Erythroblast (primary cell): ENCODE results near the gene ASAP2.

Experiments
- GATA1 ChIP-seq: IDR thresholded peaks from 2 replicates; pipeline ENCODE4 v1.6.1; 2011; ENCODE audit warnings: low read depth, mild to moderate bottlenecking, control low read depth, low read length, moderate library complexity
- POLR2A ChIP-seq: IDR thresholded peaks from 2 replicates; pipeline ENCODE4 v1.6.1; 2011; ENCODE audit warnings: mild to moderate bottlenecking, low read length

DNA sequence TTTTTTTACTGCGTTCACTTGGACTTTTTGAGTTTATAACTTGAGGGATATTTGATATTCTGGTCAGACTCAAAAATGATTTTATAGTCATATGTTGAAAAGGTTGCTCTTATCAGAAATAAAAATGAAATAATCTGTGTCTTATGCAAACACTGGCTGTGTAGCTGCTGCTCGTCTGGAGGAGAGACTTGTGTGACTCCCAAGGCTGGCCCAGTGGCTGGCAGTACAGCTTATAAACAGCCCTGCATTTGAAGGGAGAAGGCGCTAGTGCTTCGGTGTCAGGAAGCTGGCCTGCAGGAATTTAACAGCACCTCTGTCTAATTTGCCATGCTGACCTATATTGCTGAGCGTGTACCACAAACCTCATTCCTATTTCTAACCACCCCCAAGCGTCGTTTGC lies 74.5 kb downstream of the ASAP2 start:
- TF ChIP-seq POLR2A (no peak), GATA1 (no peak)
